NCI-H2171 treated with DMSO at 0.1 percent for 48 hours (cell line): ENCODE data around the gene MARCHF9.

Experiments
- DNase-seq: peaks from one replicate; lab custom pipeline; 2025; lab: John Stamatoyannopoulos, UW

The MARCHF9 gene

DNA sequence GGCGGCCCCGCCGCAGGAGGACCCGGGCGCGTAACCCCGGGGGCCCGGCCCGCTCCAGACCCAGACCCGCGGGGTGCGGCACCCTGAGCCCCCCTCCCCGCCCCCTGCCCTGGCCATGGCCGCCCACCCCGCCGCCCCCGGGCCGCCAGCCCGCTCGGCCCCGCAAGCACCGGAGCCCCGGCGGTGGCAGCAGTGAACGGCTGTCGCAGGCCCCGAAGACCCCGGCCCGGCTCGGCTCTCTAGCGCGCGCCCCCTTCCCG lies 221 bp downstream of the MARCHF9 start:
- no peak for DNase-seq

DNA sequence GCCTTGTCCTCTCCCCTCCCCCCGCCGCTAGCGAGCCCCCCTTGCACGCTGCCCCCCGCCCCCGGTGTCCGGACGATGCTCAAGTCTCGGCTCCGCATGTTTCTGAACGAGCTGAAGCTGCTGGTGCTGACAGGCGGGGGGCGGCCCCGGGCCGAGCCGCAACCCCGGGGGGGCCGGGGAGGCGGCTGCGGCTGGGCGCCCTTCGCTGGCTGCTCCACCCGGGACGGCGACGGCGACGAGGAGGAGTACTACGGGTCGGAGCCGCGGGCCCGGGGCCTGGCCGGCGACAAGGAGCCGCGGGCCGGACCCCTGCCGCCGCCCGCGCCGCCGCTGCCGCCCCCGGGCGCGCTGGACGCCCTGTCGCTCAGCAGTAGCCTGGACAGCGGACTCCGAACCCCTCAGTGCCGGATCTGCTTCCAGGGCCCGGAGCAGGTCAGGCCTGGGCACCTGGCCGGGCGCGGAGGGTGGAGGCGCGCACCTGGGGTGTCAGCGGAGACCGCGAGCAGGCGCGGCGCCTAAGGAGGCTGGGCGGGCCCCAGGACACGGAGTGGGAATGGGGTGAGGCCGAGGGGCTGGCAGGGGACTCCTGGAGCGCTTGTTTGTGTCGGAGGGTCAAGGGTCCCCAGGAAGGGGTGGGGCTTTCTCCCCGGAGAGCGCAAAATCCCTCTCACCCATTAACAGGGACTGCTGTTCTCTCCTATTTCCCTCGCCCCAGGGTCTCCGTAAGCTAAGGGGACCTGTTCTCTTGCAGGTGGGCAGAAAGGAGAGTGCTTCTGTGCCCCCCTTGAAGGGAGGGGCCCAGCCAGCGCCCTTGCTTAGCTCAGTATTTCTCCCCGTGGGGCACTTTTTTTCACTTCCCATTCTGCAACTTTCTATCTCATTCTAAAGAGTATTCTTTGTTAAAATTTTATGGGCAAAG lies 810 bp downstream of the MARCHF9 start:
- DNase-seq, result no peak

DNA sequence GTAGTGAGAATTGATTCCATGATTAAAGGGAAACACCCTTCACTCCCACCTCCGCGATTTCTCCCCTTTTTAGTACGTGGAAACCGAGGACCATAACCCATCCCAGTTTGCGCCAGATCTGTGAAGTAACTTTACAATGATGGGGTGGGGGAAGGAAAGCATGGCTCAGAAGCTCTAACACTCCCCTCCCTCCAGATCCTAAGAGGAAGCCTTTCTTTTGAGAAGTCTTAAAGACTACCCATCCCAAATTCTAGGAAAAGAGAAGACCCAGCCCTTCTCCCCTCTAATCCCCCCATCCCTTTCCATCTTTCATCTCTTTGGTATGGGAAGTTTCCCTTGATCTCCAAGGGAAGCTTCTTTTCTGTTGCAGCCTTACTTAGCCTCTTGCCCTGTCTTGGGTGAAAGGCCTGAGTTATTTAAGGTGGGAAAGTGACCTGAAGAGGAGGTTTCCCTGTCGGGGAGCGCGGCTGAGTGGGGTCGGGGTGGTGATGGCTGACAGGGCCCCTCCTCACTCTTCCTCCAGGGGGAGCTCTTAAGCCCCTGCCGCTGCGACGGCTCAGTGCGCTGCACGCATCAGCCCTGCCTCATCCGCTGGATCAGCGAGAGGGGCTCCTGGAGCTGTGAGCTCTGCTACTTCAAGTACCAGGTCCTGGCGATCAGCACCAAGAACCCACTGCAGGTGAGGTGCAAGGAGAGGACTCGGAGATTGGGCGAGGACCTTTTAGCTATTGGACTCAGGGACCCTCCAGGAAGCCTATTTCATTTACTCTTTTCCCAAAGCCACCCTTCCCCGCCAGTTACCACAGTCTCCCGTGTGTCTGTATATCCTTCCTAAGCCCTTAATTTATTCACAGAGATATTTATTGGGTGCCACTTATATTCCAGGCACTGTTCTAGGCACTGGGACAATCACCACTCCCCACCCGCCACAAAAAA lies 1.8 kb downstream of the MARCHF9 start:
- DNase-seq, result no peak

DNA sequence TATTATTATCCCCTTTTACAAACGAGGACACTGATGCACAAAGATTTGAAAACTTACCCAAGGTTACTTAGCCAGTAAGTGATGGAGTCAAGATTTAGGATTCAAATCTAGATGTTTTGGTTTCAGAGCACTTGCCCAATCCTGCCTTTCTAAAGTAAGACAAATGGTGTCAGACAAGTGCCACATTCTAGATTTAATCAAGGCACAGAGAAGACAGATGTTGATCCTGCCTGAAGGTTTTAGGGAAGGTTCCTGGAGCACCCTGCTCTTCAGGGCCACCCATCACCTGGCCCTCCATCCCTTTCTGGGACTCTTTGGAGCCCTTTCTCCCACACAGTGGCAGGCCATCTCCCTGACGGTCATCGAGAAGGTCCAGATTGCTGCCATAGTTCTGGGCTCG lies 2.9 kb downstream of the MARCHF9 start:
- DNase-seq, result no peak

DNA sequence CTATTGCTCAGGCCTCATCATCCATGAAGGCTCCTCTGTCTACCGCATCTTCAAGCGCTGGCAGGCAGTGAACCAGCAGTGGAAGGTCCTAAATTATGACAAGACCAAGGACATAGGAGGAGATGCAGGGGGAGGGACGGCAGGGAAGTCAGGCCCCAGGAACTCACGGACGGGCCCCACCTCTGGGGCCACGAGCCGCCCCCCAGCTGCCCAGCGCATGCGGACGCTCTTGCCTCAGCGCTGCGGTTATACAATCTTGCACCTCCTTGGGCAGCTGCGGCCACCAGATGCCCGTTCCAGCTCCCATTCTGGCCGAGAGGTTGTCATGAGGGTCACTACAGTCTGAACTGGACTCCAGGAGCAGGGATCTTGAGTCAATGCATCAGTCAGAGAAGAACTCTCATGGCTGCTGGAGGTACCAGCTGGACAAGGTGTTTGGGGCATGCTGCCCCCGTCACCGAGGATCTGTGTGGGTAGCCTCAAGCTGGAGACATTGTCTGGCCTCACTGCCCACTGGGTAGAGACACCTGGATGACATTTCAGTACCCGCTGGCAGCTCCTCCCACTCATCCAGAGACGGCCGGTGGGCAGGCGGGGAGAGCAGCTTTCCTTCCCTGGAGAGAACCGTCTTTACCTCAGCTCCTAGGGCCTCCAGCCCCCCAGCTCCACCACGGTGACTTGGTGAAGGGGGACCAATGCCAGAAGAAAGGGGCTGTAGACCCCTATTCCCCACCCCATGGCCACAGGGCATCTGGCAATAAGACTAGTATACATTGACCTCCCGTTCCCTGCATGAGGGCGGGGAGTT lies 3.9 kb downstream of the MARCHF9 start:
- DNase-seq, result no peak

DNA sequence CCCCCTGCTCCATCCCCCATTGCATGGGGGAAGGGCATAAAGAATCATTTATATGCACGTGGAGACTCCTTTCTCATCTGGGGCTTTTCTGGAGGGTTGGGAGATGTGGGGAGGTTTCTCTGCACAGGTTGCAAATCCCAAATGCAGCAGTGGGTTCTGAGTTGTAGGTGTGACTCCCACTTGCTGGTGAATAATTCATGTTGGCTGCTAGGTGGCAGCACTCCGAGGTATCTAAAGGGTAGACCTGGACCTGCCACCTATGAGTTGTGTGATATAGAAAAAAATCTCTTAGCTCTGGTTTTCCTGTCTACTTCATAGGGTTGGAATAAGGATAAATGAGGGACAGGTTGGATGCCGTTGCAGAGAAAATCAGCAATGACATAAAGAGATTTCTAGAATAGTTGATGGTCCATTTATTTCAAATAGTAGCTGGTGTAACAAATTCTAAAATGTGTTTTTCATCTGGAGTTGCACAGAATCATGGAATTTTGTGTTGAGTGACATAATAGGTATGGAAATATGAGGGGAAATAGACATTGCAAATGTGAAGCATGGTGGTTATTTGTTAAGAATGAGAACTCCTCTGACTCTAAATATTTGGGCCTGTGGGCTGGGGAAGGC lies 4.6 kb downstream of the MARCHF9 start:
- peak; percentile 51 for DNase-seq

DNA sequence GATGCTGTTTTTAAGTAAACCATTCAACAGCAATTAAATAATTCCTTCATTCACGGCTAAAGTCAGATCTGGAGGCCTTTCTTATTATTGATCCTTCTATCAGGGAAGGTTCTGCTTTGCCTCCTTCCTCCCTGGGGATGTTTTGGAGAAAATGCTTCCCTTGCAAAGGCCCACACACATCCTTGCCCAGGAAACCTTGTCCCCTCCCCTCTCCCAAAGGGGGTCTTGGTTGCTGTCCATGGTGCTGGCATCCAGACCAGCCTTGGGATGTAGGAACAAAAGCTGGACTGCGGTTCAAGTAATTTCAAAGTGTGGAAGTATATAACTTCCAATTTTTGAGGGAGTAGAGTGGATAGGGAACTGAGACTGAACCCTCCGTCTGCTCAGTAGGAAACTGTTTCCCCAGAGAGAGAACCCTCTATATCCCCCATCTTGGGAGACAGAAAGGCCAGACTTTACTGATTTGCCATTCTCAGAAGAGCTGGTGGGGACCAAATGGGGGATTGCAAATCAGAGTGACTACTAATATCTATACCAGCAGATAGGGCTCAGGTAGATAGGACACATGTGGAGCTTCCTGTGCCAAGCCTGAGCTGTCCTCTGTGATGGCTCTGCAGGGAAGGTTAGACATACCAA lies 5.6 kb downstream of the MARCHF9 start:
- no peak for DNase-seq

DNA sequence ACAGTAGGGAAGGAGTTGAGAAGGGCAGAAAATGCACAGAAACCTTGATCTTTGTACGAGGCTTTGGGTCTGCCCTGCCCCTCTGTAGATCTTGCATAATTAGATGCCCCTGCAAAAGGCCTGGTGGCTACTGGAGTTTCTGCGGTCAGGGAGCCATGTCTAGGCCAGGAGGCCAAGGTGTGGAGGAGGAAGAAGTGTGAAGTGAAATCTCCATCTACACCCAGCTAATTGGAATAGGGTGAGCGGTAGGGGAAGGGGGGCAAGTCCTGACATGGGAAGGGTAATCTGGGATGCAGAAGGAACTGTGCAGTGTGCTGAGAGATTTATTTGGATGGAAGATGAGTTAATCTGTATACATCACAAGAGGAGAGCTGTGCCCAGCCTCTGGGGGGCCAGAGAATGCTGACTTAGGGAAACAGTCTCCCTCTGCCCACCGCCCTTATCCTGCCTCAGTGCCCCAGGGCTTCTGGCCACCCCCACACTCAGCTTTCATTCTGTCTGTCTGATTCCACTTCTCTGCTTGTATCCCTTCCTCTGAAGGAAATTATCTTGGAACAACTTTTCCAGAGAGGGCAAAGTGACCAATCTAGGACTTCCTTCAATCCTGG lies 6.6 kb downstream of the MARCHF9 start:
- DNase-seq, result no peak

DNA sequence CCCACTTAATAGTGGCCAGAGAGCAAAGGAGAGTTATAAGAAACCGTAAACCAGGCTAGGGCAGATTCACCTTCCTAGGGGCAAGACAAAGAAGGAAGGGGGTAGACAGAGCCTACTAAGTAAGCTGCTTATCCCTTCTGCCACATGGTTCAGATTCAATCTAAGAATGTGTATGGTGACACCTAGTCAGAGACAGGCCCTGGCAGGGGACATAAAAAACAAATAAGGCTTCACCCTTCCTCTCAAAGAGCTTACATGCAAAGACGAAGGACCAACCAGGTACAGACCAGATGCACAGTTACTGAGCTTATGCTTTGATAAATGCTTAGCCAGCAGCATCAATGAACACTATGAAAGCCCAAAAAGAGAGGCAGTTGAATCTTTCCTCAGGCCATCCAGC lies 7.6 kb downstream of the MARCHF9 start:
- no peak for DNase-seq

DNA sequence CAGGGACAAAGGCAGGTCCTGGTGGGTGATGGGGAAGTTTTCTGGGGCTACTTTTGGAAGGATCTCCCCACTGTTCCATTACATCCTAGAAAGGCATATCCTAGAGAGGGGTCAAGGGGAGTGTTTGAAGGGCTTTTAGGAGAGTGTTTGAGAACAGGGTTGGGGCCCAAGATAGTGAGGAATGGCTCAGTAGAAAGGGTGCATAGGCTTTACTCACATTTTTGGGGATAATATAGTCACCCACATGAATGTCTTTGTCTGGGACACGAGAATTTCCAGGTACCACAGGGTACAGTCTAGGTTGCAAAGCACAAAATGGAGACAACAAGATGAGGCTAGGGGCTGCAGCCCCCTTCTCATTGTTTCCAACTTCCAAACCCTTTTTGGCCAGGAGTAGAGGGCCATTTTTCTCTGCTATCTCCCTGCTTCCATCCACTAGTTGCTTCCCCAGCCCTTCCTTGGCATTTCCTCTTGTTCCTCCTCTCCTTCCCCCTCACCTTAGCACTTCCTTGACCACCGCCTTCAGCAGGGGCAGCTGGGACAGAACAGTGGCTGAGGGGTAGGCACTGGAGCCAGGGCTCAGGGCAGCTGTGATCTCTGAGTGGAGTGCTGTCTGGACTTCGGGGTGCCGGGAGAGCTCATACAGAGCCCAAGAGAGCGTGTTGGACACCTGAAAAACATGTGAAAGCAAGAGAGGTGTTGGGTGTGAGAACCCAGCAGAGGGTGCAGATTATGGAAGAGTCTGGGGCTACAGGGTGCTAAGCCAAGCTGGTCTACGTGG lies 9.2 kb downstream of the MARCHF9 start:
- DNase-seq, result no peak

DNA sequence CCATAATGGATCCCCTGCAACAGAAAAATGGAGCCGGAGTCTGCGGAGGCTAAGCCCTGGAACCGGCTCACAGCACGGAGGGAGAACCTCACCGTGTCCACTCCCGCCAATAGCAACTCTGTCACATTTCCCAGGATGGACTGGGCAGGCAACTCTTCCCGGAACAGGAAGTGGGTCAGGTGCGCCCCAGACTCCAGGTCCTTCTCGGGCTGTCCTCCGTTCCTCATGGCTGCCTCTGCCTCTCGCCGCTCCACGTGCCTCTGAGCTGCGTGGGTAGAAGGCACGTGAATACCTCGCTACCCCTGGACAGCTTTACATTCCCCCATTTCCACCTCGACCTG lies 9.7 kb downstream of the MARCHF9 start:
- no peak for DNase-seq

DNA sequence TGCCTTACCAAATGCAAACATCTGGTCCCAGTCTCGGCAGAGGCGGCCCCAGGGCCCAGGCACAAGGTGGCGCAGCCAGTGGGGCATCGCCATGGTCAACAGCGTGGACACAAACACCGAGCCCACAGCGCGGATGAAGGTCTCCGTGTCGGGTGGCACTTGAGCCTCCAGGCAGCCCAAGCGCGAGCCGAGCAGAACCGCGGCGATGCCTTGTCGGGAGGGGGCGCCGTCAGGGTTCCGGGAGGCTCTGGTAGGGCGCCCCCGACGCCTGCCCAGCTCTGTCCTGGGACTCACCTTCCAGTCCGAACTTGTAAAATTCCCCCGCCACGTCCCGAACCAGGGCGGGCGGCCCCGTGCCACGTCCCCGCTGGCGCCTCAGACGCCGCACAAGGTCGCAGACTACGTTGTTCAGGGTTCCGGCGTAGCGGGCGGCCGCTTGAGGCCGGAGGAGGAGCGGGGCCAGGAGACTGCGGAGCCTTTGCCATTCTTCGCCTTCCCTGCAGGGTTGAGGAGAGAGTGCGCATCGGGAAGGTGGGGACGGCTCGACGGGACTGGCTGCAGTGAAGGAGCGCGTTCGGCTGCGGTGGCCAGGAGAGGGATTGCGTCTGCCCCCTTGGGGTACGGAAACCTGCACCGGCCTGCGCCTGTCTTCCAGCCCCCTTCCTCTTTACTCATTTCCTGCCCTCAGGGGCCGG lies 10.2 kb downstream of the MARCHF9 start:
- DNase-seq, result peak; percentile 36

DNA sequence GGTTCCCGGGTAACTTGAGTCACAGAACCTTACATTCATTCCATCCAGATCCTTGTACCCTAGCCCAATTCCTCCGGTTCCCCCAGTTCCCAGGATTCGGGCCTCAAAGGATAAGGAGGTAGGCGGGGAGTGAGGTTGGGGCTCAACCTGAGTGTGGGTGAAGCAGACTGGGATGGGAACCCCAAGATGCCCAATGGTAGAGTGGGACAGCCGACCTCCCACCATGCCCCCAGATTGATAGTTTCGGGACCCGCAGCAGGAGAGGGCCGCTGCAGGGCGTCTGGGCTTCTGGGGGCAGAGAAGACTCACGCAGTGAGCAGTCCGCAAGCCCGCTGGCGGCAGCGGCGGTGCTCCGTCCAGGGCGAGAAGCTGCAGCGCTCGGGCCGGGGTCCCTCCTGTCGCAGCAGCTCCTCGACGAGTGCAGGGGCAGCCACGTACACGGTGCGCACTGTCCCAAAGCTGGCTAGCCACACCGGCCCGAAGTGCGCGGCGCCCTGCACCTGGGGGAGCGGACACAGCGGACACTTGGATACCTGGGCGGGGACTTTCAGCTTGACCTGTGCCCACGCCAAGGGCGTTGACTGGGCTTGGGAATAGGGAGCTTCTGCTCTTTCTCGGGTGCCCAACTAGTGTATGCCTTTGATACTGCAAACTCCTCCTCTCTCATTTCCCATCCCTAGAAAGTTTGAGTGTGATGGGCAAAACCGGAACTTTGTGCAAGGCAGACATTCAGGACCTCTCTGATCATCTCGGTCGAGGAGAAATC lies 11.0 kb downstream of the MARCHF9 start:
- DNase-seq, result no peak

DNA sequence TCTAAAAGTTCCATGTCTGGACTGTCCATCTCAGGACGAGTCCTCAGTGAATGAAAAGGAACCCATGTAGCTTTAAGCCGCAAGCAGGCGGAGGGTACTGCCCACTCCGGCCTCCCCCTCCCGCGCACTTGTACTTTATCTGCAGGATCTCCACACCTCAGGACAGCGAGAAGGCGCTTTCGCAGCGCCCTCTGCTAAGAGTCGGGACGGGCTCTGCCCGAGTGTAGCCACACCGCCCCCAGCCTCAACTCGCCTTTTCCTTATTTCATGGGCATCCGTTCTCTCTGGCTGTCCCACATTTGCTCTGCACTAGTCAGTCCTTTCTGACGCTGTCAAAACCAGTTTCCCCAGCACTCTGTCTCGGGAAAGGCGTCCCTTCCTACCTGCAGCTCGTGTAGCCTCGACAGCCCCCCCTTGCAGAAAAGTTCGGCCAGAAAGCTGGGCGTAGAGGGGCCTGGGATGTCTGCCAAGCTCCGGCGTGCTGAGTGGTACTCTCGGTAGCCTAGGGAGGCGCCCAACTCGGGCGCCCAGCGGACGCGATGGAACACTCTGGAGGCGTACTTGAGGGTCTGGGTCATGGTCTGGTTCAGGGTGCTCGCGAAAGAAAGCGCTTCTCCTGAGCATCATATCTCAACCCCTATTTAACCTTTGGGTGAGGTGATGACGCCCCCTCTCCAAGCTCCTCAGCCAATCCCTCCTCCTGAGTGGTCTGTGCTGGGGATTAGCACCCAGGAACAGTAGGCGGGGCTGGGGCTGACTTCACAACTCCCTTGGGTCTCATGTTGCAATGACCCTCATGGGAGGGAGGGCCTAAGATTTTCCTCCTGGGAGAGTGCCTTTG lies 11.8 kb downstream of the MARCHF9 start, which contains the start of gene CYP27B1:
TSS of gene CYP27B1 (minus strand) at position 615 of the 841 bp plus-strand sequence. CDS start at position 578, 37 bp downstream.
- peak; percentile 42 for DNase-seq

DNA sequence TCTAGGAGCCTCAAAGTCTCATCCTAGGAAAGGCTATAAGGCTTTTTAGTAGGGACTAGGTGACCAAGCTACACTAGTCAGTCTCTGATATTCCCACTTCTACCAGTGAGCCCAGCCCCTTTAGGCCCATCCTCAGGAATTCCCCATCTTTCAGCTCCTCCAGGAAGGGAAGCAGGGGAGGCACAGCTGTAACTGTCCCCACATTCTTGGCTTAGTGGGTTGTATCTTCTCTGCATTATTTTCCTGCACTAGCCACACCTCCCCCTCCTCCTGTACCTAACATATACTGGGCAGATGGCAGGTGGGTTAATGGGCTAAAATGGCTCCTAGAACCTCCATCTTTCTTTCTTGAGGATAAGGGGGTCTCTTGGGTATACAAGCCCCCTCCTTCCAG lies 12.4 kb downstream of the MARCHF9 start:
- DNase-seq, result no peak

DNA sequence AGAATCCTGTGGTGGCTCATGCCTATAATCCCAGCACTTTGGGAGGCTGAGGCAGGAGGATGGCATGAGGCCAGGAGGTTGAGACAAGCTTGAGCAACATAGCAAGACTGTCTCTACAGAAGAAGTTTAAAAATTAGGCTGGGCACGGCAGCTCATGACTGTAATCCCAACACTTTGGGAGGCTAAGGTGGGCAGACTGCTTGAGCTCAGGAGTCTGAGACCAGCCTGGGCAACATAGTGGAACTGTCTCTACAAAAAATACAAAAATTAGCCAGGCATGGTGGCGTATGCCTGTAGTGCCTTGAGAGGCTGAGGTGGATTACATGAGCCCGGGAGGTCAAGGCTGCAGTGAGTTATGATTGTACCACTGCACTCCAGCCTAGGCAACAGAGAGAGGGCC lies 13.0 kb downstream of the MARCHF9 start:
- DNase-seq, result no peak

DNA sequence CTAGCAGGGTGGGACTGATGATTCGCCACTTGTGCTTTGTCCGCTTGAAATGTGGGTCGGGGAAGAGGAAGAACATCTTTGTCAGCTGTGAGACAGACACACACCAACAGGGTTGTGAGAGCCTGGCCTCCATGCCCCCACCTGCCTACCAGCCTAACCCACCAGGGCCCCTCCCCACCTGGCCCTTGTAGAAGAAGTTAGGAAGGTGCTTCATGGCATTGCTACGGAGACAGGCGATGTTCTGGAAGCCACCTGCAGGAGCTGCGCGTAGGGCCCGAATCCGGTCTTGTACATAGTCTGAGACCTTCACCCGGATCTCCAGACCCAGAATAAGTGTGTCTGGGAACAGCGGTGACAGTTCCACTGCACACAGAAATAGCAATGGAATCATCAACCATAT lies 14.7 kb downstream of the MARCHF9 start:
- DNase-seq, result no peak

DNA sequence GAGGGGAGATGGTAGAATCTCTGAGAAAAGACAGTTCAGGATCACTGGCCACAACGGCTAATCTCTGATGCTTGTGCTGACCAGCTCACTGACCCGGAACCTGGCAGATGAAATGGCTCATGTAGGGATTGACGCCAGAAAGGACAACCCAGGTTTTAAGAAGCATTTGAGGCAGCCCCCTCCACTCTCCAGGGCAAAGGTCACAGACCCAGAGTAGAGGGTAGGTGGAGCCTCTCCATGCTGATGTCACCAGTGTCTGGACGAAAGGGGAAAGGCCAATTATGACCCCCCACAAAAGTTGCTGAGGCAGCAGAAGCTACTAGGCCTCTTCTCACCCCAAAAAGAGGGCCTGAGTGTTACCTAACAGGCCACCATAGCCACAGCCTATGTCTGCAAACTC lies 15.8 kb downstream of the MARCHF9 start:
- no peak for DNase-seq
